Activated CD4-positive, alpha-beta T cell treated with anti-CD3 and anti-CD28 coated beads for 4 hours (primary cell): ENCODE data around the gene MFAP2.
A peak's percentile ranks its signal among the peaks of the same experiment; 100 is the strongest.
"Not testable (repeated sequence)": the region's sequence is repeated elsewhere in the genome, so short reads cannot be mapped to it uniquely, and the experiment has no call there.

Experiments
- DNase-seq, 2 donors: peaks; one replicate each; pipeline ENCODE4 v3.0.0-alpha.2; 2020

MFAP2 gene

GRCh38 chr1:16978567-16979474 lies 1.6 kb downstream of the MFAP2 start:
- DNase-seq = no peak

GRCh38 chr1:16978139-16978538 lies 2.3 kb downstream of the MFAP2 start:
- no peak for DNase-seq

GRCh38 chr1:16977377-16977776 lies 3.0 kb downstream of the MFAP2 start:
- DNase-seq = no peak

GRCh38 chr1:16976966-16977365 lies 3.5 kb downstream of the MFAP2 start:
- no peak for DNase-seq

- DNase-seq = no peak
Measured at GRCh38 chr1:16975838-16976237, 4.6 kb downstream of the MFAP2 start.

GRCh38 chr1:16975211-16975610 lies 5.2 kb downstream of the MFAP2 start:
- no peak for DNase-seq

- DNase-seq = no peak
Measured at GRCh38 chr1:16973215-16973614, 7.2 kb downstream of the MFAP2 start.

GRCh38 chr1:16972189-16972895 lies 8.1 kb downstream of the MFAP2 start:
- no peak for DNase-seq

GRCh38 chr1:16971341-16972188 lies 8.9 kb downstream of the MFAP2 start:
- no peak for DNase-seq

GRCh38 chr1:16970132-16970910 lies 10.1 kb downstream of the MFAP2 start:
- DNase-seq = no peak

- no peak for DNase-seq
Measured at GRCh38 chr1:16969651-16970050, 10.8 kb downstream of the MFAP2 start.

- no peak for DNase-seq
Measured at GRCh38 chr1:16969057-16969611, 11.3 kb downstream of the MFAP2 start.

- DNase-seq = no peak
Measured at GRCh38 chr1:16968372-16968771, 12.0 kb downstream of the MFAP2 start.

- DNase-seq = no peak
Measured at GRCh38 chr1:16967962-16968361, 12.5 kb downstream of the MFAP2 start.

- no peak for DNase-seq
Measured at GRCh38 chr1:16967095-16967575, 13.3 kb downstream of the MFAP2 start.

GRCh38 chr1:16966282-16966681 lies 14.1 kb downstream of the MFAP2 start:
- DNase-seq = no peak

- no peak for DNase-seq
Measured at GRCh38 chr1:16965486-16966067, 14.8 kb downstream of the MFAP2 start.

GRCh38 chr1:16964169-16964568 lies 16.3 kb downstream of the MFAP2 start:
- not testable (repeated sequence) for DNase-seq

GRCh38 chr1:16961297-16962133 lies 18.9 kb downstream of the MFAP2 start:
- DNase-seq = no peak

- peak; percentile 71 to 73 for DNase-seq
Measured at GRCh38 chr1:16960560-16961296, 19.7 kb downstream of the MFAP2 start.
